Fibroblast of skin of right quadriceps (primary cell): Measurements from ENCODE around the gene LRCH1.
"Not testable (repeated sequence)": the region's sequence is repeated elsewhere in the genome, so short reads cannot be mapped to it uniquely, and the experiment has no call there.

Experiments
- DNase-seq: peaks from one replicate; pipeline ENCODE4 v3.0.0-alpha.2; 2013

Gene LRCH1

DNA sequence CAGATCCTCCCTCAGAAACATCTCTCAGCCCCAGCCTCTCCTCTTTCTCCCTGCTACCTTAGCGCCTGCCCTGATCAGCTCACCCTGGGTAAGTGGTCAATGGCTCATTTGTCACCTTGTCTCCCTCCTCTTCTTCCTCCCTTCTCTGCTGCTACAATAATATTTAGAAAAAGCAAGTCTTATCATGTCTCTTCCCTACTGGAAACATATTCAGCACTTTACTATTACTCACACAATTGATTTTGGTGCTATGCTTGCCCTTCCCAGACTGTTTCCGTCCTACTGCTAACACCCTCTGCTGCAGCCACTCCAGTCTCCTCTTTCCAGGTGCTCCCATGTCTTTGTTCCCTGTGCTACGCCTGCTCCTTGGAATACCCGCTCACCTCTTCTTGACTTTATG is 208.2 kb downstream of the LRCH1 start:
- DNase-seq: no peak

DNA sequence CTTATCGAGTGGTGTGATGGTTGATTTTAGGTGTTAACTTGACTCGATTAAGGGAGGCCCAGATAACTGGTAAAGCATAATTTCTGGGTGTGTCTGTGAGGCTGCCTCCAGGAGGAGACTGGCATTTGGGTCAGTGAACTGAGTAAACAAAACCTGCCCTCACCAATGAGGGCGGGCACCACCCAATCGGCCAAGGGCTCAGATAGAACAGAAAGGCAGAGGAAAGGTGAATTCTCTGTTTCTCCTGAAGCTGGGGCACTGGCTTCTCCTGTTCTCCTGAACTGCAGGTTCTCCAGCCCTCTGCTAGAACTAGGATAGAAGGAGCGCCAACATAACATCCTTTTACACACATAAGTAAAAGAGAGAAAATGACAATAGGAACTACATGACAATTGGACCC is 208.9 kb downstream of the LRCH1 start:
- DNase-seq: no peak

DNA sequence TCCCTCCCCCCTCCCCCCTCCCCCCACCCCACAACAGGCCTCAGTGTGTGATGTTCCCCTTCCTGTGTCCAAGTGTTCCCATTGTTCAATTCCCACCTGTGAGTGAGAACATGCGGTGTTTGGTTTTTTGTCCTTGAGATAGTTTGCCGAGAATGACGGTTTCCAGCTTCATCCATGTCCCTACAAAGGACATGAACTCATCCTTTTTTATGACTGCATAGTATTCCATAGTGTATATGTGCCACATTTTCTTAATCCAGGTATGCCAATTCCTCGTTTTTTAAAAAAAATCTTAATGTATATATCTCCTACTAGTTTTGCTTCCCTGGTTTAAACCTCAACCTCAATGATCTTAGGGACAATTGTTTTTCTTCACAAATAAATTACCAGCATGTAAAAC is 217.0 kb downstream of the LRCH1 start:
- DNase-seq: not testable (repeated sequence)

DNA sequence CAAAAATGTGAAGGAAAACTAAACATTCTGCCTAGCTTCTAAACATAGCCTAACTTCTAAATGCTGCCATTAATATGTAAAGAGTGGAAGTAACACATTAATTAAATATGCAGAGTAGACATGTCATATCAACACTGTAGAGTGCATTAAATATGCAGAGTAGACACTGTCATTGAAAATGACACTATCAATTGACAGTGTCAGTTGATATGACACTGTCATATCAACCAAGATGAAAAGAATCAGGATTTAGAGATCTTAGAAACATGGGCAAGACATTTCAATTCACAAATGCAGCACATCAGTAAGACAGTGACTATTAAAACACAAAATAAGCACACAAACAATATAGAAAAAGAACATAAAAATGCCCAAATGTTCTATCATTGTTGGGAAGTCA is 218.7 kb downstream of the LRCH1 start:
- DNase-seq: no peak

DNA sequence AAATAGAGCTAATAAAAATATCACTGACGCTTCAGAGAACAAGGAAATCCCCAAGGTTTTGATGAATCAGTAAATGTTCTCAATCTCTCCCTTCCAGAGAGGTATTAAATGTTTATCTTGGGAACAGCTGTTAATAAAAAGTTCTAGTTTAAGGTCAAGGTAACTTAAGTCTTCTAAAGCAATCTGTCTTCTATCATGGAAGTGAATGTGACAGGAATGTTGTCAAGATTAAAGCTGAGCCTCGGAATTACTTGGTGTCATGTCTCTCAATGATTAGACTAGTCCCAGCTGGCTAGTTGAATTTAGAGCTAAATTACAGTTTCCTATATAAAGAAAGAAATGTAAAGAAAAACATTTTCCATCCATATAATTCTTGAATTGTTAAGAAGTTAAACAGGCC is 220.6 kb downstream of the LRCH1 start:
- no peak for DNase-seq

DNA sequence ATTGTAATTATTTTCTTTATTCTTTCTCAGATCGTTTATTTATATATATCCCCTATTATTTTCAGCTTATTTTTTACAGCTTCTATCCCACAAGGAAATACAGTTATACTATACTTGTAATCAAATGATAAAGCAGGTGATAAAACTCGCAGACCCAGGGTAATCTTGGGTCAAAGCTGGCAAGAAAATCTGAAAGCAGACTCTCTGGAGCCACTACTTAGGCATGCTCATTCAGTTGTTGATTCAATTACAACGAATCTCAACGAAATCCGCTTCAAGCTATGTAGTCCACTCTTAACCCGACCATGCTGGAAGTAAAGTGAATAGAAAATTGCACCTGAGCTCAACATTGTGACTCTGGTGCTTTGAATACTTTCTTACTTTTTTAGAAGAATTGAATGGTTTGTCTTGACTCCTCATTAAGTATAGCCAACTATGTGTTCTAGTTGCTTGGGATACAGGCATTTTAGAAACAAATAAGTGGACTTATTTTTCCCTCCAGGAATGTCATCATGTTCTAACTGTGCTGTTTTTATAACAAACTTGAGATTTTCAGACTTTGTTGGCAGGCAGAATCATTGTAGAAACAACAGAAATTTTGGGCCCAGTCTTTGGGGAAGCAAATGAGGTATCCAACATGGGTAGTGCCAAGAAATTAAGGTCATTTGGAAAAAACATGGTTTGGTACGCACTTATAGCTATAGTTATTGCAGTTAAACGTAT is 222.6 kb downstream of the LRCH1 start:
- no peak for DNase-seq

DNA sequence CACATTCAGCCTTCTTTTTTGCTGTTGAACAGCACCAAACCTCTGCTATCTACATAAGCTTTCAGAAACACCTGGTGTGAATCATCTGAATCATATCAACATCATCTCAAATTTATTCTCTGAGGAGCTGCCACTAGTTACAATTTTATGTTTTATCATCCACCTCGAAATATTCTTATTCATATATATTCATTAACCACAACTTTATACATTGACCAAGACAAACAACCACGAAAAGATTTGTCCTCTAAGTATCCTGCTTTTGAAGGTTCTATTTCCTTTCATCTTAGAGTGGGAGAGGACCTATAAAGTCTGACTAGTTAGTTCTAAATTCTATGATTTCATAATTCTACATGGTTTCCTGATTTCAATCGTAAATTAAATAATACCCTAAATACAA is 225.1 kb downstream of the LRCH1 start:
- no peak for DNase-seq

DNA sequence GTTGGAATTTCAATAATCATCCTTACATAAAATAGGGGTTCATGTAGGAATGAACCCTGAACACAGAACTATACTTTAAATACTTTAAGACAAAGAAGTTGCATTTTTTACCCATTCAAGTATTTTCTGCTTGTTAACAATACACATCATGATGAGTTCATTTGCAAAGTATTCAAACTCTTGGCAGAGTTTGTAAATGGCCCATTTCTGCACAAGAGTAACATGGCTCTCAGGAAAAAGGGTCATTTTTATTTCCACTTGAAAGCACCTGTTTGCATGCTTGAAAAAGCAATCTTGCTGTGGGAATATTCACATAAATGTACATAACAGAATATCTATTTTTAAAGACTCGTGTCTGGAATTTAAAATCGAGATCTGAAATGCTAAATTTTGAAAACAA is 225.9 kb downstream of the LRCH1 start:
- DNase-seq: peak; percentile 20

DNA sequence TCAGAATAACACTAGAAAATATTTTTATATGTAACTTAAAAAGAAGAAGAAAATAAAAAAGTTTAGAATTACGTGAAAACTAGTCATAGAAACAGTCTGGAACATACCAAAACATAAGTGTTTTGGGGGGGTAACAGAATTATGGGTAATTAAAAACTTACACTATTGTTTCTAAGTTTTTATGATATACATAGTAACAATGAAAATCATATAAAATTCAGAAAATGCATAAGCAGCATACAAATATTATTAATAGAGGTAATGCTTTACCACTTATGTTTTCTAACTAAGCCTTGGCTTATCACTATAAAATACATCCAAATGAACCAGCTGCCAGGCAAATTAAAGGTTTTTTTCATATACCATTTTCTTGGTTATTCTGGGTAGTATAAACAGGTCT is 229.1 kb downstream of the LRCH1 start:
- no peak for DNase-seq

DNA sequence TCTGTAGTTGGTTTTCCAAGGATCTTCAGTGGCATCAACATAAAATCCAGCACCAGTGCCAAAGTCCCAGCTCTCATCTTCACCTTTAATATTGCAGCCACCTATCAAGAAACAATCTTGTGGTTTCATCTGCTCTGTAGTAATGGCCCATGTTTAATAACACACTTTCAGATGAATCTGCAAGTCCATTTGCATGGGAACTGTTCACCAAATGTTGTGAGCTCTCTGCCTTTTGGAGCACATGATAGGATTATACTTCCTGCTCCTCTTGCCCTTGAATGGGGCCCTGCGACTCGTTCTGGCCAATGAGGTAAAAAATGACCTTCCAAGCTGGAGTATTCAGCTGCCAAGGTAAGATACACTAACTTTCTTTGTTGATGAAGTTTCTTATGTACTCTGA is 229.7 kb downstream of the LRCH1 start:
- no peak for DNase-seq

DNA sequence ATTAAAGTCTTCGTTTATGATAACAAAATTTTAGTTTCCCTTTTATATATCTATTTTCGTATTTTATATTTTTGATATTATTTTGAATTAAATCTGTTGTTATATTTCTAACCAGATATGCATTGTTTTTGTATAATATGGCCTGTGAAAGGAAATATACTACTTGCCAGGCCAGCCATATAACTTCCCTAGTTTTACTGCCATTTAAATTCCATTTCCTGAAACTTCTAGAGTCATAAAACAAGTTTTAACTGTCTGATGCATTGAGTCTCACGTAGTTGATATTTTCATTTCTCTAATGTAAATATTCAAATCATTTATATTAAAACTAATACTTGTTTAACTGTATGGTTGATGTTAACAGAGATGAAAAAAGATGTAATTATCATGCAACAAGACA is 230.5 kb downstream of the LRCH1 start:
- DNase-seq: no peak

DNA sequence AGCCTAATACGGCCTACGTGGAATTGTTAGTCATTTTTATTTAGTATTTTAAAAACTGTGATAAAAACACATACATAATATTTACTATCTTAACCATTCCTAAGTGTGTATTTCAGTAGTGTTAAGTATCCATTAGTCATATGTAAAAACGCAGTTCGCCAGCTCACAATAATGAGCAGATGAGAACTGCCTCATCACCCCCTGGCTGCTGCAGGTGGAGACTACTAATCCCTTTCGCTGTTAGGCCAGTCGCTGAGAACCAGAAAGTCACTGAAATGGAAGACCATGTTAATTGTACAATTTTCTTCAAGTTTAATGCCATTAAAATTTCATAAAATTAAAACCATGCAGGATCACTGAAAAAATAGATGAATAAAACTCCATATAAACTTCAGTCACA is 242.4 kb downstream of the LRCH1 start:
- no peak for DNase-seq

DNA sequence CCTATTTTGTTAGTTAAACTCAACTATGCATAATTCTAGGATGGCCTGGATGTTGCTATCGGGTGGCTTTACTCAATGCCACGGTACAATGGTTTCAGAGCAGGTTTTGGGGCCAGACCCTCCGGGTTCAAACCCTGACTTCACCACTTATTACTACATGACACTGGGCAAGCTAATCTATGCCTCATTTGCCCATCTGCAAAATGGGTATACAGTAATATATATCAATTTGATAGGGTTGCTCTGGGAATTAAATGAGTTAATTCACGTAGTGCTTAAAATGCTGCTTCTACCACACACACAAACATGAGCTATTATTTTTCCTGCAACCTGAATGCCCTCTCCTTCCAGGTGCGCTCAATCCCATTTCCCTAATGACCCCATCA is 243.2 kb downstream of the LRCH1 start:
- no peak for DNase-seq

DNA sequence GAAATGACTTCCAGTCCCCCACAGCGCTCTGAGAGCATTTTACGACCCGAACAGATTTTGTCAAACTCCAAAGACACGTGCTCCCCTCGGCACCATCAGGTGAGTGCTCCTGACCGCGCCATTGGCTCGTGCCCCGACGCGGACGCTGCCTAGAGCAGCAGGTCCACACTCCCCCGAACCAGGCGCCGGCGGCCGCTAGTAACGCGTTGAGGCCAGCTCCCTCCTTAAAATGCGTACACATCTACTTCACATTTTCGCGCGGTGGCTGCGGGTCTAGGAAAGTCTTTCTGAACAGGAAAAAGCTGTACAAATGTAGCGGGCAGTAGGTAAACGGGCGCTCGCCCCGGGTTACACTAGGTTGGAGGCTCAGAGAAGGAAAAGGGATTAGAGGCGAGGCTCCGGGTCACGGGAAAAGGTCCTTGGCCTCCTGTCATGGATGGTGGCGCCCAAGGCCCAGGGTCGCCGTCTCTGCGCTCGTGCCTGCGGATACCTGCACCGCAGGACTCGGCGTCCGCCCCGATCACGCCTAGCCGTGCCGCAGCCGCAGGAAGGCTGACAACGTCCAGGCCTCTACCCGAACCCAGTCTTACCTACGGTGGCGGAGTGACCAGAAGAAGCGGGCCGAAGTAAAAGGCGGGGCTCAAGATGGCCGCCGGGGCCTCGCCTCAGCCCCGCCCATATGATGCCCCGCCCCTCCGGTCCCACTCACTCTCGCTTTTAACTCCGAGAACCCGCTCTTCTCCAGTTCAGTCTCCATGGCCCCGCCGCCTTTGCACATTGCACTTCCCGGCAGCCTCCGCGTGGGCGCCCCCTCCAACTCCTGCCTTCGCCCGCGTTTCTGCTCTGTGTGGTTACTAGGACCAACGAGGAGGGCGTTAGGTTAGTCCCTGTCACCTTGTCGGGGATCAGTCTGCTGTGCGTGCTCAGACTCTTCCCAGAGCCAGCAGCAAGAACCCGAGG is 243.8 kb downstream of the LRCH1 start, which contains the start of gene ESD:
TSS of gene ESD (minus strand) at position 647 of the 960 bp plus-strand sequence. CDS start 5,748 bp downstream, outside the sequence.
- peak; percentile 93 for DNase-seq

DNA sequence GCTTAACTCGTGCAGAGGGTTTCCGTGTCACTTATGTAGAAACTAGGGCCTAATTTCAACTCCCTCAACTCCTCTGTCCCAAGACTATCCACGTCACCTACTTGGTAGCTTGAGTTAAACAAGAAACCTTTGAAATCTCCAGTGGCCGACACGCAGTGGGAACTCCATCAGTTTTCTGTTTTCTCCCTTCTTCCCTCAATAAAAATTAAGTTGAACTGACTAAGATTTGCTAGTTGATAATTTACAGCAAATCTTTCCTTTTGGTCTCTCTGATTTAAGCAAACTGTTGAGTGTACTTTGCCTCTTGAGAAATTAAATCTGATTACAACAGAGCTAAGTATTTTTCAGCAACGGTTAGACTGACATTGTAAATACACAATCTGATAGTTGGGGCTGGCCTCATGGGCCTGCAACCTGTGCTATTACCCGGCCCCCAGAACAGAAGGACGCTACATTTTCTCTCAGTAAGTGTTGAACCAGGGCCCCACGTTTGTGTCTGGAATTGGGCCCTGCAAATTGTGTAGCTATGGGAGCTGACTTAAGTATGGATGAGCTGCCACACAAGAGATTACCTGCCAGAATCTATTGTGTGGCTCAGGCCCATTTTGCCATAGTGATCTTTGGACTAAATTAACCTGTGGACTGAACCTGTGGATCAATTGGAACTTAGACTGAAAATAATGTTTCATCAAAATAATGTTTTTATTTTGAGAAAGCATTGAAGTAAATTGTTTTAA is 244.7 kb downstream of the LRCH1 start:
- no peak for DNase-seq

DNA sequence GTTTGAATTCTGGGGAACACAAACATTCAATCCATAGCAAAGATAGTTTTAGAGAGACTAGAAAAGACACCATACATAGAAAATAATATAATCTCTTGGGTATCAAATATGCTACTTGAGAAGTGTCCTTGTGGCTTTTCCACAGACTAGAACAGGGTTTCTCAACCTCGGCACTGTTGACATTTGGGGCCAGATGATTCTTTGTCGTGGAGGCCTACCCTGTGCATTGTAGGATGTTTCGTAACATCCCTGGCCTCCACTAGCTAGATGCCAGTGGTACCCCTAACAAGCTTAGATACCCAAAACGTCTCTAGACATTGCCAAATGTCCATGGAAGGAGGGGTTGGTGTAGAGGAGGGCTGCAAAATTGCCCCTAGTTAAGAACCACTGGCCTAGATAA is 246.2 kb downstream of the LRCH1 start:
- no peak for DNase-seq

DNA sequence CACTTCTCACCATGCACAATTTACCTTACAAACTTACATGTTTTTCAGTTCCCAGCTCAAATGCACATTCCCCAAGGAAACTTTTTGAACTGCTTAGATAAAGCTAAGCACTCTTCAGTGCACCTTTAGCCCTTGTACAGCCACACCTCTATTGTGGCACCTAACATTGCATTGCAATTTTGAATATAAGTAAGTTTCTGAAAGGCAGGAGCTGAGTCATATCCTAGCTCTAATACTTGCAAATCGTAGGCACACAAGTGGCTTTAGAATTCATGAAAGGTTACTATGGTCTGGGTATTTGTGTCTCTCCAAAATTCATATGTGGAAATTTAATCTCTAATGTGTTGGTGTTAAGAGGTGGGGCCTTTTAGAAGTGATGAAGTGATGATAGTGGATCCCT is 248.9 kb downstream of the LRCH1 start:
- DNase-seq: no peak
